IPS-18a (cell line): ENCODE measurements around the gene RELA.

ENCODE experiments used
- H3K27ac ChIP-seq: one replicate; pipeline ENCODE4 v1.5.1; 2013; ENCODE audit warnings: low read length
- H3K27me3 ChIP-seq: one replicate; pipeline ENCODE4 v1.6.1; 2013; ENCODE audit warnings: mild to moderate bottlenecking, low read length; ENCODE audit not compliant: control insufficient read depth, insufficient read depth
- H3K36me3 ChIP-seq: one replicate; pipeline ENCODE4 v1.6.1; 2013; ENCODE audit warnings: low read depth, low read length; ENCODE audit not compliant: control insufficient read depth
- H3K4me1 ChIP-seq: one replicate; pipeline ENCODE4 v1.6.1; 2013; ENCODE audit warnings: low read depth, low read length; ENCODE audit not compliant: control insufficient read depth
- H3K4me3 ChIP-seq: one replicate; pipeline ENCODE4 v1.5.1; 2013; ENCODE audit warnings: low read length
- H3K9ac ChIP-seq: one replicate; pipeline ENCODE4 v1.6.1; 2013; ENCODE audit warnings: mild to moderate bottlenecking, low read length, moderate library complexity
- H3K9me3 ChIP-seq: one replicate; pipeline ENCODE4 v1.6.1; 2013; ENCODE audit warnings: low read depth, low read length; ENCODE audit not compliant: control insufficient read depth

RELA gene

GRCh38 chr11:65634905-65635731, 27.6 kb downstream of the RELA start:
- no peak overlapping the region for H3K27ac ChIP-seq
- H3K4me3 ChIP-seq: no peak overlapping the region
- H3K9ac ChIP-seq: no peak overlapping the region
- H3K36me3 ChIP-seq: peaks cover 31% of the 10 kb centered on the region
- H3K4me1 ChIP-seq: peaks cover 12% of the 10 kb centered on the region
- H3K27me3 ChIP-seq: no peaks in the 10 kb centered on the region
- no peaks in the 10 kb centered on the region for H3K9me3 ChIP-seq

DNA sequence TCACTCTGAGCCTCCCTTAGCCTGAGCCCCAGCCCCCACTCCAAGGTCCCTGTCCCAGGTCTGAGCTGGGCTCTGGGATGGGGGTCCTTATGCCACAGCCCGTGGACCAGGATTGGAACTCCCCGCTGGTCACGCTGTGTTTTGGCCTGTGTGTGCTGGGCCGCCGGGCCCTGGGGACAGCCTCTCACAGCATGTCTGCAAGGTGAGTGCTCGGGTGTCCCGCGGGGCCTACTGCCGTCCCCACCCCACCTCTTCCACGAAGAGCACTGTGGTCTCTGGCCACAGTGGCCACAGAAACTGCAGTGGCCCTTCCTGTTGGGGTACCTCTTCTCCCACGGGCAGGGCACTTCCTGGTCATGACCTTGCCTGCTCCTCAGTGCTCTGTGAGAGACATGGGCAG, 28.3 kb downstream of the RELA start:
- H3K4me3 ChIP-seq: no peak overlapping the region
- H3K9ac ChIP-seq: no peak overlapping the region
- peaks cover 38% of the 10 kb centered on the region for H3K36me3 ChIP-seq
- peaks cover 12% of the 10 kb centered on the region for H3K4me1 ChIP-seq
- H3K27me3 ChIP-seq: no peaks in the 10 kb centered on the region
- H3K27ac ChIP-seq: no peak overlapping the region
- no peaks in the 10 kb centered on the region for H3K9me3 ChIP-seq

GRCh38 chr11:65634109-65634436, 28.6 kb downstream of the RELA start:
- Histone ChIP-seq H3K4me3 (no peak overlapping the region), H3K36me3 (peaks cover 41% of the 10 kb centered on the region), H3K27me3 (no peaks in the 10 kb centered on the region), H3K4me1 (peaks cover 12% of the 10 kb centered on the region), H3K9ac (no peak overlapping the region), H3K9me3 (no peaks in the 10 kb centered on the region), H3K27ac (no peak overlapping the region)

DNA sequence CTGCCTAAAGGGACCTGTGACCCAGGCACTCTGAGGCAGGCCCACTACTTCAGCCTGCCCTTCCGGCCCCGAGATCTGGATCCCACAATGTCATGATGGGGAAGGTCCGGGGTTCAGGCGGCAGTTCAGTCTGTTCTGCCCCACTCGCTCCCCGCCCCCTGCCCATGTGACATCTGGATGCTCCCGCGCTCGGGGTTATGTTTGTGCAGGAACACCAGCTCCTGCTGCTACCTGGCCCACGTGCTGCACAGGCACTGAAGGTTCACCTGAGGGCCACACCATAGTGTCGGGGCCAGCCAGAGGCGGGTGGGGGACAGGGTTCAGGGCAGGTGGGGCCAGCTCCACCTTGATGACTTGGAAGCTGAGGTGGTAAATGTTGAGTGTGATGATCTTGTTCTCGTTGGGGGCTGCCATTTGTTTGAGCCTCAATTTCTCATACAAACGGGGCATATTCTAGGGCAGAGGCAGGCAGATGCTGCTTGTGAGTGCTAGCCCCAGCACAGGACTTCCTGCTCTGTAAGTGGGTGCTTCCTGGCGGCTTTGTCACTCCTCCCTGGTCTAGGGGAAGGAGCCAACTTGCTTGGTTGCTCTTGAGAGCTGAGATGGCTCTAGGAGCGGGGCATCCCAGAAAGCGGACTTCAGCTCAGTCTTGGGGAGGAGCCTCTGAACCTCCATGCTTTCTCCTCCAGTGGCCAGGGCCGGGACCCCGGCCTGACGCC, 29.2 kb downstream of the RELA start:
- H3K36me3 ChIP-seq: peaks cover 45% of the 10 kb centered on the region
- H3K4me1 ChIP-seq: peaks cover 9% of the 10 kb centered on the region
- H3K4me3 ChIP-seq: no peak overlapping the region
- no peak overlapping the region for H3K27ac ChIP-seq
- no peak overlapping the region for H3K9ac ChIP-seq
- no peaks in the 10 kb centered on the region for H3K9me3 ChIP-seq
- H3K27me3 ChIP-seq: no peaks in the 10 kb centered on the region

- Histone ChIP-seq H3K4me1 (no peaks in the 10 kb centered on the region), H3K9ac (no peak overlapping the region), H3K4me3 (no peak overlapping the region), H3K9me3 (no peaks in the 10 kb centered on the region), H3K36me3 (peaks cover 60% of the 10 kb centered on the region), H3K27me3 (no peaks in the 10 kb centered on the region), H3K27ac (no peak overlapping the region)
Observed at GRCh38 chr11:65630215-65630614, 32.5 kb downstream of the RELA start.

- H3K36me3 ChIP-seq: peaks cover 56% of the 10 kb centered on the region
- no peaks in the 10 kb centered on the region for H3K4me1 ChIP-seq
- no peak overlapping the region for H3K4me3 ChIP-seq
- no peak overlapping the region for H3K9ac ChIP-seq
- no peak overlapping the region for H3K27ac ChIP-seq
- no peaks in the 10 kb centered on the region for H3K27me3 ChIP-seq
- H3K9me3 ChIP-seq: no peaks in the 10 kb centered on the region
Observed at GRCh38 chr11:65629579-65629978, 33.1 kb downstream of the RELA start.

GRCh38 chr11:65627202-65627601, 35.5 kb downstream of the RELA start:
- Histone ChIP-seq H3K27me3 (no peaks in the 10 kb centered on the region), H3K9ac (no peak overlapping the region), H3K36me3 (peaks cover 57% of the 10 kb centered on the region), H3K9me3 (no peaks in the 10 kb centered on the region), H3K4me3 (no peak overlapping the region), H3K27ac (no peak overlapping the region), H3K4me1 (no peaks in the 10 kb centered on the region)

- Histone ChIP-seq H3K4me3 (no peak overlapping the region), H3K9me3 (no peaks in the 10 kb centered on the region), H3K36me3 (peaks cover 57% of the 10 kb centered on the region), H3K4me1 (no peaks in the 10 kb centered on the region), H3K27me3 (no peaks in the 10 kb centered on the region), H3K27ac (no peak overlapping the region), H3K9ac (no peak overlapping the region)
Observed at GRCh38 chr11:65625628-65626342, 36.9 kb downstream of the RELA start.

DNA sequence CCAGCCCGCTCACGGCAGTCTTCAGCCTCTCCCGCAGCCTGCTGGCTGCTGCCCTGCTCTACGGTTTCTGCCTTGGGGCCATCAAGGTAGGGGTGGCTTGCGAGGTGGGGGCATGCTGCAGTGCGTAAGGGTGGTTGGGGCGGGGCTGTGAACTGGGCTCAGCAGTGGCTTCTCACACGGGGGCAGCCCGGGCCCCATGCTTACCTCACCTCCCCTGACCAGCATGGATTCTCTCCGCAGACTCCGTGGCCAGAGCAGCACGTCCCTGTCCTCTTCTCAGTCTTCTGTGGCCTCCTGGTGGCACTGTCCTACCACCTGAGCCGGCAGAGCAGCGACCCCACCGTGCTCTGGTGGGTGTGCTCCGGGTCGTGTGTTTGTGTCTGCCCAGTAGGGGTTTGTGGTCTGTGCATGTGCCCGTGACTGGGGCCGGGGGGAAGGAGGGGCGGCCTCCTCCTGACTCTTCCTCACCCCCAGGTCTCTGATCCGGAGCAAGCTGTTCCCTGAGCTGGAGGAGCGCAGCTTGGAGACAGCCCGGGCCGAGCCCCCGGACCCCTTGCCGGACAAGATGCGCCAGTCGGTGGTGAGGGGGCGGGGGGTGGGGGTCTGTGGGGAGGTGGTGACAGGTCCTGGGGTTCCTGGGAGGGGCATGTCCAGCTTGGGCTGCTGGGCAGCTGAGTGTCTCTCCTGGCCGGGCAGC, 37.6 kb downstream of the RELA start:
- H3K27me3 ChIP-seq: no peaks in the 10 kb centered on the region
- H3K4me1 ChIP-seq: no peaks in the 10 kb centered on the region
- no peaks in the 10 kb centered on the region for H3K9me3 ChIP-seq
- H3K4me3 ChIP-seq: no peak overlapping the region
- no peak overlapping the region for H3K27ac ChIP-seq
- peaks cover 56% of the 10 kb centered on the region for H3K36me3 ChIP-seq
- H3K9ac ChIP-seq: no peak overlapping the region

DNA sequence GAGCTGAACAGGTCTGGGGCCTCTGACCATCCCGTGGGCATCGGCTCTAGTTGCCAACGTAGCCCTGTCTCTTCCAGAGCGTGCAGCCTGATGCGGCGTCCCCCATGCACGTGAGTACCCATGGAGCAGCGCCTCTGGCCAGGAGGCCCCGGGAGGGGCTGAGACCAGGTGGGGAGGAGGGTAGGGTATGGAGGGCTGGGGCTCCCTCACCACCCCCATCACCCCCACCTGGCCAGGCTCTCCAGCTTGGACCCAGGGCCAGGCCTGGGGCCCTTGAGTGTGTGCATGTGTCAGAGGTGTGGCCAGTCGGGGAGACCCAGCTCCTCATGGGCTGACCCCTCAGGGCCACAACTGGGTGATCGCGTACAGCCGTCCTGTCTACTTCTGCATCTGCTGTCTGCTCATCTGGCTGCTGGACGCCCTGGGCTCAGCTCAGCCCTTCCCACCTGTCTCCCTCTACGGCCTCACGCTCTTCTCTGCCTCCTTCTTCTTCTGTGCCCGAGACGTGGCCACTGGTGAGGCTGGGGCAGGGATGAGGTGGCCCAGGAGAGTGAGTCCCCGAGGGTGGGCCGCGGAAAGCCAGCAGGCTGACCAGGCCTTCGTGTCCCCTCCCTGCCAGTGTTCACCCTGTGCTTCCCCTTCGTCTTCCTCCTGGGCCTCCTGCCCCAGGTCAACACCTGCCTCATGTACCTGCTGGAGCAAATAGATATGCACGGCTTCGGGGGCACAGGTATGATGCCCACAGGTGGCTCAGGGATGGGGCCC, 38.7 kb downstream of the RELA start:
- H3K4me3 ChIP-seq: no peak overlapping the region
- no peaks in the 10 kb centered on the region for H3K9me3 ChIP-seq
- H3K27ac ChIP-seq: no peak overlapping the region
- no peak overlapping the region for H3K9ac ChIP-seq
- H3K36me3 ChIP-seq: peaks cover 54% of the 10 kb centered on the region
- no peaks in the 10 kb centered on the region for H3K4me1 ChIP-seq
- no peaks in the 10 kb centered on the region for H3K27me3 ChIP-seq

DNA sequence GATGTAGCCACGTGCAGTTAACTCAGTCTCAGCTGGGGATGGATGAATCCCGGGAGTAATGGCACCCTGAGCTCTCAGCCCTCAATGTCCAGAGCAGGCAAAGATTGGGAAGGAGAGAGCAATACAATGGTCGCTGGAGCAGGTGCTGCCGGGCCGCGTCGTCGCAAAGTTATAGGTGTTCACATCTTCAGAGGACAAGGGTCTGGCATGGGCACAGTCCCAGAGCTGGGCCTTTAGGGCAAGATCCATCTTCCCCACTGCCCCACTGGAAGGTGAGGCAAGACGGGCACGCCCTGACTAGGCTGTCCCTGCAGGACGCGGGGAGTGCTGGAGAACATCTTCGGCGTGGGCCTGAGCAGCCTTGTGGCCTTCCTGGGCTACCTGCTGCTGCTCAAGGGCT, 39.5 kb downstream of the RELA start:
- no peak overlapping the region for H3K4me3 ChIP-seq
- no peak overlapping the region for H3K9ac ChIP-seq
- no peaks in the 10 kb centered on the region for H3K4me1 ChIP-seq
- no peaks in the 10 kb centered on the region for H3K9me3 ChIP-seq
- H3K27ac ChIP-seq: no peak overlapping the region
- peaks cover 57% of the 10 kb centered on the region for H3K36me3 ChIP-seq
- H3K27me3 ChIP-seq: no peaks in the 10 kb centered on the region
